Adrenal gland (tissue), 5 donors: Measurements from ENCODE around the gene TNFRSF18.

Experiments
- POLR2A ChIP-seq, 2 donors: fragments of 450-650 bp; IDR thresholded peaks; one replicate each; pipeline ENCODE4 v1.6.1; 2017; ENCODE audit warnings: antibody characterized with exemption in 2 of 2, mild to moderate bottlenecking in 2 of 2, moderate library complexity in 1 of 2
- TF ChIP-seq, protein P1 (sequence below), 6 experiments: fragments of 450-650 bp in 4 of 6; fragments of 200-600 bp in 2 of 6; sonication (generic) in 1 of 6; IDR thresholded peaks; 1 replicate in 5 of 6; 2 replicates in 1 of 6; pipeline versions ENCODE4 v1.5.1 to v1.8.0; 2016 to 2021; ENCODE audit warnings: antibody characterized with exemption in 6 of 6, mild to moderate bottlenecking in 2 of 6, moderate library complexity in 1 of 6
- donor health status: DM: no; HTN: no; CAD: no.

- TF ChIP-seq, protein P1, sequence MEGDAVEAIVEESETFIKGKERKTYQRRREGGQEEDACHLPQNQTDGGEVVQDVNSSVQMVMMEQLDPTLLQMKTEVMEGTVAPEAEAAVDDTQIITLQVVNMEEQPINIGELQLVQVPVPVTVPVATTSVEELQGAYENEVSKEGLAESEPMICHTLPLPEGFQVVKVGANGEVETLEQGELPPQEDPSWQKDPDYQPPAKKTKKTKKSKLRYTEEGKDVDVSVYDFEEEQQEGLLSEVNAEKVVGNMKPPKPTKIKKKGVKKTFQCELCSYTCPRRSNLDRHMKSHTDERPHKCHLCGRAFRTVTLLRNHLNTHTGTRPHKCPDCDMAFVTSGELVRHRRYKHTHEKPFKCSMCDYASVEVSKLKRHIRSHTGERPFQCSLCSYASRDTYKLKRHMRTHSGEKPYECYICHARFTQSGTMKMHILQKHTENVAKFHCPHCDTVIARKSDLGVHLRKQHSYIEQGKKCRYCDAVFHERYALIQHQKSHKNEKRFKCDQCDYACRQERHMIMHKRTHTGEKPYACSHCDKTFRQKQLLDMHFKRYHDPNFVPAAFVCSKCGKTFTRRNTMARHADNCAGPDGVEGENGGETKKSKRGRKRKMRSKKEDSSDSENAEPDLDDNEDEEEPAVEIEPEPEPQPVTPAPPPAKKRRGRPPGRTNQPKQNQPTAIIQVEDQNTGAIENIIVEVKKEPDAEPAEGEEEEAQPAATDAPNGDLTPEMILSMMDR (IDR thresholded peaks at IDR 0.05) = no peak
- TF ChIP-seq POLR2A (IDR thresholded peaks at IDR 0.05) = no peak
Observed at GRCh38 chr1:1247341-1247913, 41.0 kb upstream of the TNFRSF18 start.
